HG02885 (cell line): ENCODE measurements around the gene B3GALT6.

ENCODE experiments used
- ATAC-seq: cut with Tn5 transposase; IDR thresholded peaks from one replicate; pipeline ENCODE4 v1.9.1; 2021; ENCODE audit warnings: mild to moderate bottlenecking; ENCODE audit not compliant: unreplicated experiment, poor library complexity

B3GALT6 gene

GRCh38 chr1:1229770-1230169, 2.3 kb upstream of the B3GALT6 start:
- ATAC-seq = no peak

- ATAC-seq = no peak
Measured at GRCh38 chr1:1230656-1231399, 1.2 kb upstream of the B3GALT6 start.

GRCh38 chr1:1231400-1232207, 433 bp upstream of the B3GALT6 start, which contains the start of gene SDF4:
TSS of gene SDF4 (minus strand) at chr1:1232001. CDS start at chr1:1228772, 3,229 bp downstream.
- ATAC-seq = peak; percentile 94

GRCh38 chr1:1232796-1233566, 944 bp downstream of the B3GALT6 start:
- no peak for ATAC-seq

GRCh38 chr1:1233567-1233892, 1.5 kb downstream of the B3GALT6 start:
- ATAC-seq = no peak

- ATAC-seq = no peak
Measured at GRCh38 chr1:1234180-1234808, 2.3 kb downstream of the B3GALT6 start.

GRCh38 chr1:1235016-1235744, 3.1 kb downstream of the B3GALT6 start:
- no peak for ATAC-seq

- no peak for ATAC-seq
Measured at GRCh38 chr1:1236176-1236763, 4.2 kb downstream of the B3GALT6 start.

- ATAC-seq = no peak
Measured at GRCh38 chr1:1236945-1237873, 5.2 kb downstream of the B3GALT6 start.

GRCh38 chr1:1237874-1238701, 6.1 kb downstream of the B3GALT6 start:
- ATAC-seq = no peak

GRCh38 chr1:1238702-1239178, 6.7 kb downstream of the B3GALT6 start:
- no peak for ATAC-seq

- ATAC-seq = no peak
Measured at GRCh38 chr1:1239227-1239613, 7.2 kb downstream of the B3GALT6 start.

GRCh38 chr1:1239614-1240347, 7.7 kb downstream of the B3GALT6 start:
- ATAC-seq = no peak

GRCh38 chr1:1240348-1240732, 8.3 kb downstream of the B3GALT6 start:
- no peak for ATAC-seq

GRCh38 chr1:1240822-1241587, 9.0 kb downstream of the B3GALT6 start:
- ATAC-seq = no peak

GRCh38 chr1:1241588-1242219, 9.7 kb downstream of the B3GALT6 start:
- no peak for ATAC-seq
